Measurements from ENCODE around the gene VCPKMT.

The VCPKMT gene

GRCh38 chr14:50095895-50096294 lies 20.5 kb downstream of the VCPKMT start:
- H3K4me3 ChIP-seq (ENCODE audit: control insufficient read depth, low read depth, low read length) = no peak overlapping the region
- TF ChIP-seq CTCF (IDR thresholded peaks at IDR 0.05; ENCODE audit: control insufficient read depth, insufficient read depth, low read depth, low read length, missing control alignments) = no peak

GRCh38 chr14:50094056-50094755 lies 22.2 kb downstream of the VCPKMT start:
- DNase-seq (ENCODE audit: low read depth) = no peak
- no peak for TF ChIP-seq CTCF (IDR thresholded peaks at IDR 0.05; ENCODE audit: control insufficient read depth, insufficient read depth, low read depth, low read length, missing control alignments)

More at GRCh38 chr14:50095895-50096294, 20.5 kb downstream of the VCPKMT start:
- no peak for DNase-seq (ENCODE audit: low read depth)

GRCh38 chr14:50093496-50093895 lies 22.9 kb downstream of the VCPKMT start:
- no peak for TF ChIP-seq CTCF (IDR thresholded peaks at IDR 0.05; ENCODE audit: control insufficient read depth, insufficient read depth, low read depth, low read length, missing control alignments)
- DNase-seq (ENCODE audit: low read depth) = no peak
- H3K4me3 ChIP-seq (ENCODE audit: control insufficient read depth, low read depth, low read length) = no peak overlapping the region

More at GRCh38 chr14:50094056-50094755, 22.2 kb downstream of the VCPKMT start:
- no peak overlapping the region for H3K4me3 ChIP-seq (ENCODE audit: control insufficient read depth, low read depth, low read length)

GRCh38 chr14:50092006-50092555 lies 24.3 kb downstream of the VCPKMT start:
- H3K4me3 ChIP-seq (ENCODE audit: control insufficient read depth, low read depth, low read length) = no peak overlapping the region
- TF ChIP-seq CTCF (IDR thresholded peaks at IDR 0.05; ENCODE audit: control insufficient read depth, insufficient read depth, low read depth, low read length, missing control alignments) = no peak
- DNase-seq (ENCODE audit: low read depth) = no peak

GRCh38 chr14:50091240-50091913 lies 25.0 kb downstream of the VCPKMT start:
- DNase-seq (ENCODE audit: low read depth) = no peak
- TF ChIP-seq CTCF (IDR thresholded peaks at IDR 0.05; ENCODE audit: control insufficient read depth, insufficient read depth, low read depth, low read length, missing control alignments) = no peak

GRCh38 chr14:50089208-50089607 lies 27.2 kb downstream of the VCPKMT start:
- no peak overlapping the region for H3K4me3 ChIP-seq (ENCODE audit: control insufficient read depth, low read depth, low read length)
- no peak for TF ChIP-seq CTCF (IDR thresholded peaks at IDR 0.05; ENCODE audit: control insufficient read depth, insufficient read depth, low read depth, low read length, missing control alignments)
- no peak for DNase-seq (ENCODE audit: low read depth)

More at GRCh38 chr14:50091240-50091913, 25.0 kb downstream of the VCPKMT start:
- no peak overlapping the region for H3K4me3 ChIP-seq (ENCODE audit: control insufficient read depth, low read depth, low read length)

All from AG09309 (cell line).